KMS-11 (cell line): ENCODE measurements around the gene PKIB.

Experiments used
- H2AFZ ChIP-seq: fragments of 200-600 bp; sonication (generic); 2 replicates; pipeline ENCODE4 v1.6.1; 2016; ENCODE audit warnings: antibody characterized with exemption, mixed run types, low read depth
- H3K27ac ChIP-seq: fragments of 200-600 bp; sonication (generic); 2 replicates; pipeline ENCODE4 v1.6.1; 2016; ENCODE audit warnings: mild to moderate bottlenecking, mixed run types
- H3K27me3 ChIP-seq: fragments of 200-600 bp; sonication (generic); 2 replicates; pipeline ENCODE4 v1.6.1; 2017; ENCODE audit warnings: mild to moderate bottlenecking, low read depth, mixed run types, moderate library complexity; ENCODE audit not compliant: insufficient read depth
- H3K36me3 ChIP-seq: fragments of 200-600 bp; sonication (generic); 2 replicates; pipeline ENCODE4 v1.6.1; 2017; ENCODE audit warnings: mild to moderate bottlenecking, mixed run types; ENCODE audit not compliant: insufficient read depth
- H3K4me1 ChIP-seq: fragments of 200-600 bp; sonication (generic); 2 replicates; pipeline ENCODE4 v1.6.1; 2016; ENCODE audit warnings: mild to moderate bottlenecking, low read depth, mixed run types; ENCODE audit not compliant: poor library complexity, severe bottlenecking
- H3K4me2 ChIP-seq: fragments of 200-600 bp; sonication (generic); 2 replicates; pipeline ENCODE4 v1.7.0; 2016; ENCODE audit warnings: mild to moderate bottlenecking, mixed run types
- H3K4me3 ChIP-seq: fragments of 200-600 bp; sonication (generic); IDR thresholded peaks from 2 replicates; pipeline ENCODE4 v1.6.1; 2017; ENCODE audit warnings: low read depth, low read length, mixed read lengths; ENCODE audit not compliant: insufficient read depth
- H3K79me2 ChIP-seq: fragments of 200-600 bp; sonication (generic); 2 replicates; pipeline ENCODE4 v1.6.1; 2016; ENCODE audit warnings: low read depth, mixed run types; ENCODE audit not compliant: insufficient read depth
- H3K9ac ChIP-seq: fragments of 200-600 bp; sonication (generic); 2 replicates; pipeline ENCODE4 v1.6.1; 2016; ENCODE audit warnings: mild to moderate bottlenecking, mixed run types
- H4K20me1 ChIP-seq: fragments of 200-600 bp; sonication (generic); 2 replicates; pipeline ENCODE4 v1.6.1; 2016; ENCODE audit warnings: mild to moderate bottlenecking, mixed run types; ENCODE audit not compliant: insufficient read depth
- CTCF ChIP-seq: fragments of 200-600 bp; sonication (generic); conservative IDR thresholded peaks from 2 replicates; pipeline ENCODE4 v1.6.1; 2017; ENCODE audit warnings: low read depth, mild to moderate bottlenecking, antibody characterized with exemption, low read length, moderate library complexity, mixed read lengths

PKIB gene

GRCh38 chr6:122727244-122727643, 117.0 kb downstream of the PKIB start:
- no peaks in the 10 kb centered on the region for H3K79me2 ChIP-seq
- H3K4me3 ChIP-seq: no peak overlapping the region
- no peak overlapping the region for H2AFZ ChIP-seq
- no peak for TF ChIP-seq CTCF
- H3K4me2 ChIP-seq: no peak overlapping the region
- H3K36me3 ChIP-seq: no peaks in the 10 kb centered on the region
- H3K27me3 ChIP-seq: no peaks in the 10 kb centered on the region
- H4K20me1 ChIP-seq: no peaks in the 10 kb centered on the region
- no peaks in the 10 kb centered on the region for H3K4me1 ChIP-seq
- H3K27ac ChIP-seq: no peak overlapping the region
- no peak overlapping the region for H3K9ac ChIP-seq

GRCh38 chr6:122730334-122730733, 120.1 kb downstream of the PKIB start:
- TF ChIP-seq CTCF: no peak
- H3K79me2 ChIP-seq: no peaks in the 10 kb centered on the region
- H3K36me3 ChIP-seq: no peaks in the 10 kb centered on the region
- no peaks in the 10 kb centered on the region for H3K4me1 ChIP-seq
- H2AFZ ChIP-seq: no peak overlapping the region
- H3K4me2 ChIP-seq: no peak overlapping the region
- no peak overlapping the region for H3K9ac ChIP-seq
- H3K27me3 ChIP-seq: no peaks in the 10 kb centered on the region
- no peak overlapping the region for H3K27ac ChIP-seq
- no peak overlapping the region for H3K4me3 ChIP-seq
- no peaks in the 10 kb centered on the region for H4K20me1 ChIP-seq

- Histone ChIP-seq H3K4me1 (no peaks in the 10 kb centered on the region), H3K27me3 (no peaks in the 10 kb centered on the region), H3K9ac (no peak overlapping the region), H3K4me2 (no peak overlapping the region), H3K27ac (no peak overlapping the region), H3K79me2 (no peaks in the 10 kb centered on the region), H3K4me3 (no peak overlapping the region), H3K36me3 (no peaks in the 10 kb centered on the region), H4K20me1 (no peaks in the 10 kb centered on the region), H2AFZ (no peak overlapping the region)
- TF ChIP-seq CTCF: peak; percentile 68
These were observed 120.7 kb downstream of the PKIB start for GRCh38 chr6:122730775-122731386.

- H2AFZ ChIP-seq: no peak overlapping the region
- H3K79me2 ChIP-seq: no peaks in the 10 kb centered on the region
- H3K4me3 ChIP-seq: no peak overlapping the region
- no peaks in the 10 kb centered on the region for H3K27me3 ChIP-seq
- no peaks in the 10 kb centered on the region for H3K4me1 ChIP-seq
- H3K36me3 ChIP-seq: no peaks in the 10 kb centered on the region
- H4K20me1 ChIP-seq: no peaks in the 10 kb centered on the region
- H3K9ac ChIP-seq: no peak overlapping the region
- no peak for TF ChIP-seq CTCF
- H3K4me2 ChIP-seq: no peak overlapping the region
- H3K27ac ChIP-seq: no peak overlapping the region
These were observed 123.1 kb downstream of the PKIB start for GRCh38 chr6:122733259-122733658.
